CD14-positive monocyte (primary cell): ENCODE data around the gene ACTL8. TPM values are rescaled to one million over a fixed set of nuclear protein-coding genes. Genes with fewer than 3 reads are reported as not detected.

ENCODE experiments used
- DNase-seq, 3 donors: peaks; one replicate each; pipeline ENCODE4 v3.0.0-alpha.2; 2011 to 2022
- H2AFZ ChIP-seq: 2 replicates; pipeline ENCODE4 v1.6.0; 2012; ENCODE audit warnings: mild to moderate bottlenecking, low read depth, low read length, inconsistent platforms; ENCODE audit not compliant: insufficient read depth, poor library complexity, severe bottlenecking
- H3K27ac ChIP-seq, 2 donors: 1 replicate in 1 of 2; 2 replicates in 1 of 2; pipeline ENCODE4 v1.5.1; 2012 to 2013; ENCODE audit warnings: low read length in 2 of 2, control low read depth in 1 of 2, inconsistent platforms in 1 of 2, low read depth in 1 of 2, mild to moderate bottlenecking in 1 of 2
- H3K27me3 ChIP-seq, 2 donors: one replicate each; pipeline versions ENCODE4 v1.6.0 to v1.6.1; 2011 to 2013; ENCODE audit warnings: low read length in 2 of 2; ENCODE audit not compliant: control insufficient read depth in 2 of 2, insufficient read depth in 2 of 2
- H3K36me3 ChIP-seq, 2 donors: replicated peaks in 1 of 2; 1 replicate in 1 of 2; 2 replicates in 1 of 2; pipeline versions ENCODE4 v1.5.1 to v1.6.1; 2012 to 2013; ENCODE audit warnings: low read length in 2 of 2, control low read depth in 1 of 2, inconsistent platforms in 1 of 2, mild to moderate bottlenecking in 1 of 2; ENCODE audit not compliant: insufficient read depth in 2 of 2, control insufficient read depth in 1 of 2
- H3K4me1 ChIP-seq, 2 donors: 1 replicate in 1 of 2; 2 replicates in 1 of 2; pipeline versions ENCODE4 v1.5.1 to v1.6.1; 2012 to 2013; ENCODE audit warnings: low read length in 2 of 2, control low read depth in 1 of 2, inconsistent platforms in 1 of 2, mild to moderate bottlenecking in 1 of 2, moderate library complexity in 1 of 2; ENCODE audit not compliant: insufficient read depth in 2 of 2, control insufficient read depth in 1 of 2
- H3K4me2 ChIP-seq: replicated peaks from 2 replicates; pipeline ENCODE3; 2012; ENCODE audit warnings: low read length, moderate library complexity, mild to moderate bottlenecking; ENCODE audit not compliant: poor library complexity, severe bottlenecking; ENCODE audit errors: extremely low read depth
- H3K4me3 ChIP-seq, 3 experiments: fragments of 200-600 bp in 1 of 3; sonication (generic) in 1 of 3; replicated peaks in 1 of 3; 1 replicate in 2 of 3; 2 replicates in 1 of 3; pipeline ENCODE4 v1.5.1; 2011 to 2013; ENCODE audit warnings: low read length in 3 of 3, mild to moderate bottlenecking in 3 of 3, control low read depth in 2 of 3, low read depth in 2 of 3, inconsistent platforms in 1 of 3, moderate library complexity in 1 of 3
- H3K79me2 ChIP-seq: 2 replicates; pipeline ENCODE4 v1.6.0; 2012; ENCODE audit warnings: mild to moderate bottlenecking, control low read depth, inconsistent platforms, low read length, moderate library complexity; ENCODE audit not compliant: insufficient read depth
- H3K9ac ChIP-seq: 2 replicates; pipeline ENCODE4 v1.6.0; 2017; ENCODE audit warnings: low read length, mild to moderate bottlenecking; ENCODE audit not compliant: insufficient read depth, poor library complexity, severe bottlenecking
- H3K9me3 ChIP-seq, 2 donors: replicated peaks in 1 of 2; 1 replicate in 1 of 2; 2 replicates in 1 of 2; pipeline versions ENCODE4 v1.5.1 to v1.6.1; 2012 to 2013; ENCODE audit warnings: low read length in 2 of 2, control low read depth in 1 of 2; ENCODE audit not compliant: control insufficient read depth in 1 of 2, insufficient read depth in 1 of 2
- H4K20me1 ChIP-seq: 2 replicates; pipeline ENCODE4 v1.6.0; 2012; ENCODE audit warnings: mild to moderate bottlenecking, low read length, control low read depth, moderate library complexity; ENCODE audit not compliant: insufficient read depth
- H3K27ac Mint-ChIP-seq, 7 donors: one replicate each; pipeline ENCODE4 v1.8.0; 2020; ENCODE audit warnings: mild to moderate bottlenecking in 7 of 7, mixed read lengths in 7 of 7, moderate library complexity in 6 of 7, inconsistent platforms in 2 of 7
- H3K27me3 Mint-ChIP-seq, 3 donors: one replicate each; pipeline ENCODE4 v1.8.0; 2021 to 2022; ENCODE audit warnings: low read depth in 3 of 3, mild to moderate bottlenecking in 3 of 3, mixed read lengths in 3 of 3, moderate library complexity in 3 of 3, inconsistent platforms in 1 of 3
- H3K36me3 Mint-ChIP-seq, 2 donors: one replicate each; pipeline ENCODE4 v1.8.0; 2020; ENCODE audit warnings: mixed read lengths in 2 of 2, inconsistent platforms in 1 of 2, mild to moderate bottlenecking in 1 of 2
- H3K4me1 Mint-ChIP-seq: one replicate; pipeline ENCODE4 v1.8.0; 2020; ENCODE audit warnings: mild to moderate bottlenecking, mixed read lengths
- H3K4me3 Mint-ChIP-seq, 2 donors: one replicate each; pipeline ENCODE4 v1.8.0; 2020; ENCODE audit warnings: mild to moderate bottlenecking in 2 of 2, mixed read lengths in 2 of 2, moderate library complexity in 1 of 2
- H3K9me3 Mint-ChIP-seq, 7 donors: one replicate each; pipeline ENCODE4 v1.8.0; 2020 to 2022; ENCODE audit warnings: mixed read lengths in 7 of 7, mild to moderate bottlenecking in 6 of 7, moderate library complexity in 6 of 7, inconsistent platforms in 2 of 7
- CTCF ChIP-seq: fragments of 200-600 bp; IDR thresholded peaks from one replicate; pipeline ENCODE4 v1.8.0; 2022; ENCODE audit warnings: antibody characterized with exemption, mild to moderate bottlenecking
- WGBS: methylation state at CpG from one replicate; pipeline ENCODE4 v1.1.5; 2013; ENCODE audit warnings: missing lambda C conversion rate; ENCODE audit not compliant: insufficient coverage; 5-methylcytosine and 5-hydroxymethylcytosine counted together
- intact Hi-C, 2 donors: fragments of 100-400 bp; cut with micrococcal nuclease; formaldehyde crosslinking; loops; one replicate each; pipeline versions ENCODE4 v1.15.0 to v1.15.1; 2023
- polyA plus RNA-seq, 3 donors: library from polyadenylated mRNA; depleted of rRNA in 1 of 3; unstranded in 2 of 3; stranded (reverse) in 1 of 3; fragments of 300-500 nt in 2 of 3; fragments of >200 nt in 1 of 3; fragmentation: Illumina TruSeq in 2 of 3; gene quantifications; 1 replicate in 2 of 3; 2 replicates in 1 of 3; pipeline ENCODE4 v1.2.3, GENCODE V29; 2012 to 2021

Gene ACTL8
- polyA plus RNA-seq, 3 donors: not detected

- no peak for DNase-seq
- whole genome bisulfite sequencing: 53% methylated on average over 11 of the region's 11 CpGs
- intact Hi-C loops: no loop called here
- TF ChIP-seq CTCF: no peak
- Histone ChIP-seq H3K4me3 (no peak overlapping the region), H3K4me1 (no peaks in the 10 kb centered on the region), H3K79me2 (no peaks in the 10 kb centered on the region), H3K9ac (no peak overlapping the region), H3K9me3 (no peaks in the 10 kb centered on the region), H2AFZ (no peak overlapping the region), H3K4me2 (no peak overlapping the region), H3K27ac (no peak overlapping the region), H4K20me1 (no peaks in the 10 kb centered on the region), H3K27me3 (no peaks in the 10 kb centered on the region), H3K36me3 (no peaks in the 10 kb centered on the region)
- Mint-ChIP-seq H3K27me3 (peaks cover 7 to 16% (median 15%) of the 10 kb centered on the region in 3 donors), H3K36me3 (no peaks in the 10 kb centered on the region), H3K4me3 (no peak overlapping the region), H3K27ac (no peak overlapping the region), H3K9me3 (peaks cover 0 to 8% (median 0%) of the 10 kb centered on the region in 7 donors), H3K4me1 (no peaks in the 10 kb centered on the region)
Measured at GRCh38 chr1:17776426-17776825, 21.3 kb downstream of the ACTL8 start.

GRCh38 chr1:17777330-17777729 is 22.2 kb downstream of the ACTL8 start:
- Mint-ChIP-seq H3K9me3 (peaks cover 0 to 8% (median 2%) of the 10 kb centered on the region in 7 donors), H3K27me3 (peaks cover 7 to 14% (median 14%) of the 10 kb centered on the region in 3 donors), H3K36me3 (no peaks in the 10 kb centered on the region), H3K4me1 (no peaks in the 10 kb centered on the region), H3K27ac (no peak overlapping the region), H3K4me3 (no peak overlapping the region)
- Histone ChIP-seq H3K4me3 (no peak overlapping the region), H4K20me1 (no peaks in the 10 kb centered on the region), H3K27ac (no peak overlapping the region), H3K27me3 (no peaks in the 10 kb centered on the region), H3K9ac (no peak overlapping the region), H3K9me3 (no peaks in the 10 kb centered on the region), H3K4me1 (no peaks in the 10 kb centered on the region), H2AFZ (no peak overlapping the region), H3K36me3 (no peaks in the 10 kb centered on the region), H3K4me2 (no peak overlapping the region), H3K79me2 (no peaks in the 10 kb centered on the region)
- intact Hi-C loops: no loop called here
- WGBS: 87% methylated on average over 5 of the region's 10 CpGs
- TF ChIP-seq CTCF: no peak
- no peak for DNase-seq
